ENCODE results near the gene CYP21A2.

GRCh38 chr6:32084780-32085179, 46.6 kb downstream of the CYP21A2 start:
- no peak for TF ChIP-seq JUND (IDR thresholded peaks at IDR 0.05; ENCODE audit: low read length)
- TF ChIP-seq TBP (IDR thresholded peaks at IDR 0.05; ENCODE audit: low read depth, low read length), result no peak
- TF ChIP-seq POLR2AphosphoS5 (IDR thresholded peaks at IDR 0.05; ENCODE audit: low read depth, low read length), result no peak
- TF ChIP-seq POU5F1 (IDR thresholded peaks at IDR 0.05; ENCODE audit: low read depth, low read length), result no peak
- no peak for TF ChIP-seq PHF8 (conservative IDR thresholded peaks at IDR 0.05; ENCODE audit: low read depth, low read length)
- TF ChIP-seq FOSL1 (IDR thresholded peaks at IDR 0.05; ENCODE audit: insufficient read depth, low read depth, low read length), result no peak
- no peak for TF ChIP-seq CTCF (IDR thresholded peaks at IDR 0.05; ENCODE audit: control extremely low read depth in 1 of 3, insufficient read depth in 1 of 3, low read depth in 1 of 3, low read length in 3 of 3)
- TF ChIP-seq RNF2 (IDR thresholded peaks at IDR 0.05; ENCODE audit: borderline replicate concordance, low read depth, low read length, missing control alignments, poor library complexity, severe bottlenecking), result no peak
- TF ChIP-seq ATF2 (IDR thresholded peaks at IDR 0.05; ENCODE audit: low read length), result no peak
- no peak for TF ChIP-seq RFX5 (IDR thresholded peaks at IDR 0.05; ENCODE audit: borderline replicate concordance, low read depth, low read length)
- no peak for TF ChIP-seq ASH2L (IDR thresholded peaks at IDR 0.05; ENCODE audit: low read length)
